Fibroblast of skin of right quadriceps (primary cell): ENCODE results near the gene GATM.
"Not testable (repeated sequence)": the region's sequence is repeated elsewhere in the genome, so short reads cannot be mapped to it uniquely, and the experiment has no call there.

Experiments
- DNase-seq: peaks from one replicate; pipeline ENCODE4 v3.0.0-alpha.2; 2013

Gene GATM

GRCh38 chr15:45387380-45388007 is 9.2 kb upstream of the GATM start:
- DNase-seq, result no peak

- DNase-seq, result no peak
Measured at GRCh38 chr15:45386974-45387373, 8.6 kb upstream of the GATM start.

- no peak for DNase-seq
Measured at GRCh38 chr15:45386420-45386819, 8.1 kb upstream of the GATM start.

DNA sequence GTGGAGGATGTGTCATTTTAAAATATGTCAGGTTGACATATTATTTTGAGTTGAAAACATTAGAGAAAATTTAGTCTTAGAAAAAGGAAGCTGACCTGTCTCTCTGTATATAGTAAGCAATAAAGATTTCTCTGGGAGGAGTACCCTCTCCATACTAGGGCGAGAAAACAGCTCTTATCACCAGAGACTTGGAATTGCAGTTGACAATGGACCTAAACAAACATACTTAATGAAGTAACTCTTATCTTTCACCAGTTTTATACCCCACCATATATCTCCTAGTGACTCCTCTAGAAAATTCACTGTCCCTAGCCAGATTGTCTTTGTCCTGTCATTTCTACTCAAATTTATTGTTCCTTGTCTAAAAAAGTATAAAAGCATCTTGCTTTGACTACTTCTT is 7.2 kb upstream of the GATM start:
- no peak for DNase-seq

GRCh38 chr15:45384700-45385099 is 6.4 kb upstream of the GATM start:
- no peak for DNase-seq

DNA sequence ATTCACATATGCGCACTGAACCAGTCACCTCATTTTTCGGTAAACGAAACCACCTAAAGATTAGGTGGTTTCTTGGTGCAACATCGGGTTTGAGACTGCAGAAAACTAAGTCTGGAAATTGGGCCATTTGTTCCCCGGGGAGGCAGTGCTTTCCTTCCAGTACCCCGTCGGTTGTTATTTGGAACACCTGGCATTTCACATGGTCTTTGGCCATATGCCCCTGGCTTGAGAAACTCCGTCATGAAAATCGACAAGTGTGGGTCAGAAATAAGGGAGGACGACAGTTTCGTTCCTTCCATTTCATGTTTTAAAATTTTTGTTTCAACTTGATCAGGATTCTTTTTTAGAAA is 544 bp upstream of the GATM start:
- no peak for DNase-seq

DNA sequence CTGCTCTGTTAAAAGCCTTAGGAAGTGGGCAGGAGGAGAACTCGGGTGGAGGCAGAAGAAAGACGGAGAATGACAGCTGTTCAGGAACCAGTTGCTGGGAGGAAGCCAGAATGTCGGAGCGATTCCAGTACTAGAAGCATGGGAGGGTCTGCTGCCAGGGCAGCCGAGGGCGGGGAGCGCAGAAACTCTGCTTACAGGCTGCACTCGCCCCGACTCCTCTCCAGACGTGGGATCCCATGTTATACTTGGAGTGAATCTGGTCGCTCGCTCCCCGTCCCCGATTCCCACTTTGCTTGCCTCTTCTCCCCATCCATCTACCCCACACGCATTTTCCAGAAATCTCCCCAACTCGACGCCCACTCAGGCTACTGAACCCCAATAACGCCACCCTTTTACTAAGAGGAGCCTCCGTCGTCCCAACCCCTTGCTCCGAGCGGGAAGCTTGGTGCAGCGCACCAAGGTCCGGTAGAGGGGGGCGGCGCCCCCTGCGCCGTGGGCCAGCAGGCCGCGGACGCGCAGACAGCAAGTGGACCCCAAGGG is 665 bp downstream of the GATM start:
- no peak for DNase-seq

DNA sequence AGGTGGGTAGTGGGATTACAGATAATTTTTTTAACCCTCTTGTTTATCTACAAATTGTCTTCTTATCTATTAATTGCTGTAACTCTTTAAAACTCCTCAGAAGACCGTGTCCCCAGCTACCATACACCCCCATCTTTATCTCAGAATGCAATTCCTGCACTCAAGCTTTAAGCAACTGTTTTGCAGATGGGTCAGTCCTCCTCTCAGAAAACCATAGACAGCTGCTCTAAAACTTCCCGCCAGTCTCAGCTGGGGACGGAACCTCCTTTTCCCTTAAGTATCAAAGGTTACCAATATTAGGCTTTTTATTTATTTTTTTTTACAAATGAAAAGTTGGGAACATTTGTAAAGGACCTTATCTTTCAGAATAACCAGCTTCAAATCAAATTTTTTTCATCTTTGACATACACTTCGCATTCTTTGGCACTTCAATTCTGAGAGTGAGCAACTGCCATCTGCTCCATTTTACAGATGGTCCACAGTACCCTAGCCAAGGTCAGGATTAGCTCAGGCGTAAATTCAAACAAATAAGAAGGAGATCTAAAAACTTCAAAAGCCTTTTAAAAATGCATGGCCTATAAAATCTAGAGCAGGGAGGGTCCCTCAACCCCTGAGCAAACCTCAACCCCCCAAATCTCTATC is 1.3 kb downstream of the GATM start:
- DNase-seq, result no peak

DNA sequence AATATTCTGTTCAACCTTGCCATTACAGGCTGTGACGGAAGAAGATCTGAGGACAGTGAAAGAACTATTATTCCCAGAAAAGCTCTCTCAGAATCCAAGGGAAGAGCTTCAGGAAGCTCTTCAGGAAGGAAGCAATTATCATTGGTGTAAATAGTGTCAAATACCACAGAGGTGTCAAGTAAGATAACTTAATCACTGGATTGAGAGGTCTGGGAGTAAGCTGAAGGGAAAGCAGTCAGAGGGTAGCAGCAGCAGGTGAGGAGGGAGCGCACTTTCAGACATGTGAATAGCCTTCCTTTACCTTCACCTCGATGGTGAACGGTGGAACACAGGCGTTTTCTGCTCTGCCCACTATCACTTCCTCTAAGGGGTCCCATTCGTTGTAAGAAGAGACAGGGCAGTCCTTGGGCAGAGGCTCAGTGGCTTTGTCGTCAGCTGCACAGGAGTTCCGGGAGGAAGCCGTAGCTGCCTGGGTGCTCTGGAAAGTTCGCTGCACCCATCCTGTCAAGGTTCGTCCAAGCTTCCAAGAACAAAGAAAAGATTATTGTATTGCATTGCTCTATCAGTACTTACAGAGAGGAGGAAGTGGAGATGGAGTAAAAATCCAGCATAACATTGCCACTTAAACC is 1.9 kb downstream of the GATM start:
- DNase-seq, result no peak

- DNase-seq, result no peak
Measured at GRCh38 chr15:45375836-45376235, 2.5 kb downstream of the GATM start.

GRCh38 chr15:45373976-45374375 is 4.4 kb downstream of the GATM start:
- no peak for DNase-seq

GRCh38 chr15:45372041-45372995 is 6.0 kb downstream of the GATM start:
- DNase-seq, result no peak

DNA sequence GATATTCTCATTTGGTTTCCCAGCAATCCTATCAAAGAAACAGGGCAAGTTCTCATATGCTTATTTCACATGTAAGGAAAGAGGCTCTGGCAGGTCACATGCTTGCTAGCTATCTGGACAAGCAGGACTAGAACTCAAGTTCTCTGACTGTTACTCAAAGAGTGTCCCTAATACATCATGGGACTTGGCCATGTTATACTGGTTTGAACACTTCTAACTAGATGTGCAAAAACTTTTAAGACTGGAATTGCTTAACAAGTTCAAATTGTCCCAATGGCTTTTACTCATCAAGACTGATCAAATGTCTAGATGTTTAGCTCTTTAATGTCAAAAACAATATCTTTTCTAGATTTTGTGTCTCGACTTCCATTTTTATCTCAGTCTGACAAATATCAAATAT is 6.8 kb downstream of the GATM start:
- DNase-seq, result no peak

DNA sequence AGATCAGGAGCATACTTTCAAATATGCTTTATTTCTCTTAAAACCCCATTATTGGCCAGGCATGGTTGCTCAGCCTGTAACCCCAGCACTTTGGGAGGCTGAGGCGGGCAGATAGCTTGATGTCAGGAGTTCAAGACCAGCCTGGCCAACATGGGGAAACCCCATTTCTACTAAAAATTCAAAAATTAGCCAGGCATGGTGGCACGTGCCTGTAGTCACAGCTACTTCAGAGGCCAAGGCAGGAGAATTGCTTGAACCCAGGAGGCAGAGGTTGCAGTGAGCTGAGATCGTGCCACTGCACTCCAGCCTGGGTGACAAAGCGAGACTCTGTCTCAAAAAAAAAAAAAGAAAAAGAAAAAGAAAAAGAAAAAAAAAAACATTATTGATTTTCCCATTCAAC is 8.3 kb downstream of the GATM start:
- DNase-seq, result not testable (repeated sequence)

DNA sequence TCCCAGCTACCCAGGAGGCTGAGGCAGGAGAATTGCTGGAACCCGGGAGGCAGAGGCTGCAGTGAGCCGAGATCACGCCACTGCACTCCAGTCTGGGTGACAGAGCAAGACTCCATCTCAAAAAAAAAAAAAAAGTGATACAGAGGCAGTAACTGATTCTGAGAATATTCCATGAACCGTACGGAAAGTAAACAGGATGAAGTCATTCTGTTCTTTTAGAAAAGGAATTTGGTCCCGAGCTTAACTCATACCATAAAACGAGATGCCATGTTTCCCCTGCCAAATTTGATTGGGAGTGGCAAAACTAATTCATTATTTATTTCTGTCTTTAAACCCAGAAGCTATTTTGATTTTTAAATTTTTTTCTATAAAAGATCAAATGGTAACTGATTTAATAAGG is 11.1 kb downstream of the GATM start:
- not testable (repeated sequence) for DNase-seq

- no peak for DNase-seq
Measured at GRCh38 chr15:45364271-45364670, 14.1 kb downstream of the GATM start.

- DNase-seq, result no peak
Measured at GRCh38 chr15:45363801-45364200, 14.5 kb downstream of the GATM start.

DNA sequence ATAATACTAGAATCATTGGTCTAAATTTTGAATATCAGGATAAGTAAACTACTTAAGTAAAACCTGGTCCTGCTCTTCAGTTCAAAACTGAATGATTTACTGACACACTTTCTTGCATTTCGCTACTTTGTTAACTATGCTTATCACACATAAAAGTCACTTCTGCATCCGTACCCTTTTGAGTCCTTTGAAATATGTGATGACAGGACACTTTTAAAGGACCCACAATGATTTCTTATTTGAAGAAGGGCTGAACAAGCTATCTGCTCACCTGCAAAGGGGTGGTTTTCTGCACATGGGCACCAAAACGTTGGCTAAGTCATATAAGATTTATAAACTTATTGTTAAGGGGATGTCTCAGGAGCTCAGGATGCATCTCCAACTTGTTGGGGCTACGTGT is 15.0 kb downstream of the GATM start:
- DNase-seq, result no peak

DNA sequence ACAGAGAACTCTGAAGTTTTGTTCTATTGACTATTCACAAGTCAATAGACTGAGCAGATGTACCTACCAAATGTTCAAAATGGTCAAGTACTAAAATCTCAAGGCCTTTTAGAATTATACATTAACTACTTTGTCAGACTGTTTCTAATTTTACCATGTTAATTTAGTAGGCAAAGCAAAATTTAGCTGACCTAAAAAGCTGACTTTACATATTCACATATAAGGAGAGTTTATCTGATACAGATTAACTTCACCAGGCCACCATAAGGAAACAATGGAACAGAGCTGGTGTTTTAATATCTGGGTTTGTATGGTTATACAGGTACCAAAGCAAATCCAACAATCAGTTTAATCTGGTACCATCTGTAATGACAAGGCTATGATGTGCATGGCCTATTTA is 15.9 kb downstream of the GATM start:
- no peak for DNase-seq

DNA sequence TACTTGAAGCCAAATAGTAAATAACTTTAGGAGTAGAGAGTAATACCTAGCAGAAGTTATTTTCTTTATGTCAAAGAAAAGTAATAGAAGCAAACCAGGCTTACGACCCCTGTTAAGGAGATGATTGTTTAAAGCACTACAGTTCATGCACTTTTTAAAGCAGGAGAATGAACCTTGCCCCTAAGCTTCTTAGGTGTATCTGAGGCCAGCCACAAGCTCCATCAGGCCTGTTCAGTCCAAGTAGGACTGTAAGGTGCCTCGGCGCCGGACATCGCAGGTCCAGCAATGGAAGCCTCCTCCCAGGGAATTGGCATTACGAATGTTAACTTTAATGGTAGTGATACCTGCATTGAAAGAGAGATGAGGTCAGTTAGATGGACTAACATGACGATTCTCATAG is 16.5 kb downstream of the GATM start:
- no peak for DNase-seq

GRCh38 chr15:45355860-45356259 is 22.5 kb downstream of the GATM start:
- no peak for DNase-seq

- DNase-seq, result no peak
Measured at GRCh38 chr15:45354711-45355110, 23.6 kb downstream of the GATM start.

GRCh38 chr15:45351227-45351626 is 27.1 kb downstream of the GATM start:
- DNase-seq, result no peak
